WTC11 (cell line): ENCODE data around the gene ELOVL6. TPM values are rescaled to one million over a fixed set of nuclear protein-coding genes. Genes with fewer than 3 reads are reported as not detected.

Source experiments
- ATAC-seq: fragments of 200-7000 bp; cut with Tn5 transposase; 2 replicates; pipeline ENCODE4 v1.10.0; 2021; ENCODE audit warnings: mild to moderate bottlenecking, moderate library complexity
- CTCF ChIA-PET: fragments of 300-600 bp; sonication (Branson Sonifier 250); formaldehyde crosslinking; loops from one replicate; lab custom pipeline; 2021; ENCODE audit warnings: antibody characterized with exemption; lab: Charles Lee
- POLR2A ChIA-PET: fragments of 350-600 bp; sonication (Branson Sonifier 250); formaldehyde crosslinking; loops from one replicate; lab custom pipeline; 2021; ENCODE audit warnings: antibody characterized with exemption; lab: Charles Lee
- DNase-seq: peaks from one replicate; pipeline ENCODE4 v3.0.0; 2021; ENCODE audit warnings: low spot score
- H3K27ac Mint-ChIP-seq: 2 replicates; pipeline ENCODE4 v1.8.0; 2021; ENCODE audit warnings: mixed read lengths
- H3K27me3 Mint-ChIP-seq: 2 replicates; pipeline ENCODE4 v1.8.0; 2021; ENCODE audit warnings: low read depth, mild to moderate bottlenecking, moderate library complexity, mixed read lengths
- H3K36me3 Mint-ChIP-seq: 2 replicates; pipeline ENCODE4 v1.8.0; 2021; ENCODE audit warnings: mixed read lengths
- H3K4me1 Mint-ChIP-seq: 2 replicates; pipeline ENCODE4 v1.8.0; 2022; ENCODE audit warnings: mixed read lengths
- H3K4me3 Mint-ChIP-seq: 2 replicates; pipeline ENCODE4 v1.8.0; 2021; ENCODE audit warnings: mild to moderate bottlenecking, moderate library complexity, mixed read lengths
- H3K9me3 Mint-ChIP-seq: 2 replicates; pipeline ENCODE4 v1.8.0; 2021; ENCODE audit warnings: mixed read lengths
- ATF2 ChIP-seq: sonication (generic); formaldehyde crosslinking; IDR thresholded peaks from 2 replicates; pipeline ENCODE4 v1.8.1; 2022; ENCODE audit warnings: low read depth, missing genetic modification reagents, borderline replicate concordance
- HMGXB4 ChIP-seq: sonication (generic); formaldehyde crosslinking; IDR thresholded peaks from 2 replicates; pipeline ENCODE4 v1.8.1; 2023; ENCODE audit warnings: mild to moderate bottlenecking, moderate library complexity, missing genetic modification reagents
- IRF2 ChIP-seq: sonication (generic); formaldehyde crosslinking; IDR thresholded peaks from 2 replicates; pipeline ENCODE4 v1.8.0; 2022; ENCODE audit warnings: low read depth, missing genetic modification reagents, borderline replicate concordance
- MAX ChIP-seq: sonication (generic); formaldehyde crosslinking; IDR thresholded peaks from 2 replicates; pipeline ENCODE4 v1.8.0; 2022; ENCODE audit warnings: mild to moderate bottlenecking, missing genetic modification reagents
- MLX ChIP-seq: sonication (generic); formaldehyde crosslinking; IDR thresholded peaks from 2 replicates; pipeline ENCODE4 v1.8.1; 2023; ENCODE audit warnings: mild to moderate bottlenecking, missing genetic modification reagents, moderate library complexity
- NR1H2 ChIP-seq: sonication (generic); formaldehyde crosslinking; IDR thresholded peaks from 2 replicates; pipeline ENCODE4 v1.9.0; 2021; ENCODE audit warnings: mild to moderate bottlenecking, moderate library complexity, missing genetic modification reagents
- OVOL2 ChIP-seq: fragments of 250-450 bp; sonication (Bioruptor Pico); IDR thresholded peaks from 2 replicates; pipeline ENCODE4 v1.9.0; 2021; ENCODE audit warnings: mild to moderate bottlenecking, borderline replicate concordance
- PRRX2 ChIP-seq: fragments of 250-450 bp; sonication (Bioruptor Pico); IDR thresholded peaks from 2 replicates; pipeline ENCODE4 v1.8.0; 2021; ENCODE audit warnings: mild to moderate bottlenecking
- SMAD4 ChIP-seq: sonication (generic); formaldehyde crosslinking; IDR thresholded peaks from 2 replicates; pipeline ENCODE4 v1.8.0; 2022; ENCODE audit warnings: mild to moderate bottlenecking, missing genetic modification reagents
- USF1 ChIP-seq: sonication (generic); formaldehyde crosslinking; IDR thresholded peaks from 2 replicates; pipeline ENCODE4 v1.8.0; 2022; ENCODE audit warnings: mild to moderate bottlenecking, missing genetic modification reagents
- ZNF121 ChIP-seq: sonication (generic); formaldehyde crosslinking; IDR thresholded peaks from 2 replicates; pipeline ENCODE4 v1.8.0; 2023; ENCODE audit warnings: missing genetic modification reagents
- ZNF138 ChIP-seq: sonication (generic); formaldehyde crosslinking; conservative IDR thresholded peaks from 2 replicates; pipeline ENCODE4 v1.8.1; 2022; ENCODE audit warnings: mild to moderate bottlenecking, moderate library complexity, missing genetic modification reagents
- ZNF219 ChIP-seq: sonication (generic); formaldehyde crosslinking; IDR thresholded peaks from 2 replicates; pipeline ENCODE4 v1.8.0; 2023; ENCODE audit warnings: missing genetic modification reagents, mild to moderate bottlenecking, borderline replicate concordance
- ZNF416 ChIP-seq: fragments of 250-450 bp; sonication (Bioruptor Pico); IDR thresholded peaks from 2 replicates; pipeline ENCODE4 v1.9.0; 2021; ENCODE audit warnings: mild to moderate bottlenecking, inconsistent platforms
- ZNF423 ChIP-seq: fragments of 250-450 bp; sonication (Bioruptor Pico); IDR thresholded peaks from 2 replicates; pipeline ENCODE4 v2.1.2; 2022; ENCODE audit warnings: mild to moderate bottlenecking, moderate library complexity
- ZNF671 ChIP-seq: fragments of 250-450 bp; sonication (Bioruptor Pico); IDR thresholded peaks from 2 replicates; pipeline ENCODE4 v1.8.0; 2021; ENCODE audit warnings: mild to moderate bottlenecking
- total RNA-seq: library from RNA; stranded (reverse); gene quantifications from 3 replicates; pipeline ENCODE4 v1.2.3, GENCODE V29; 2021
- TF ChIP-seq, protein P1 (sequence below): sonication (generic); formaldehyde crosslinking; IDR thresholded peaks from 2 replicates; pipeline ENCODE4 v1.8.1; 2022; ENCODE audit warnings: missing genetic modification reagents, borderline replicate concordance
- TF ChIP-seq, protein P2 (sequence below): fragments of 250-450 bp; sonication (Bioruptor Pico); IDR thresholded peaks from 2 replicates; pipeline ENCODE4 v1.9.0; 2021; ENCODE audit warnings: mild to moderate bottlenecking, borderline replicate concordance
- TF ChIP-seq, protein P3 (sequence below): fragments of 250-450 bp; sonication (Bioruptor Pico); IDR thresholded peaks from 2 replicates; pipeline ENCODE4 v1.9.0; 2021; ENCODE audit warnings: mild to moderate bottlenecking

Gene ELOVL6
- total RNA-seq, 1 experiment from 2014 or later: 87.4 TPM

DNA sequence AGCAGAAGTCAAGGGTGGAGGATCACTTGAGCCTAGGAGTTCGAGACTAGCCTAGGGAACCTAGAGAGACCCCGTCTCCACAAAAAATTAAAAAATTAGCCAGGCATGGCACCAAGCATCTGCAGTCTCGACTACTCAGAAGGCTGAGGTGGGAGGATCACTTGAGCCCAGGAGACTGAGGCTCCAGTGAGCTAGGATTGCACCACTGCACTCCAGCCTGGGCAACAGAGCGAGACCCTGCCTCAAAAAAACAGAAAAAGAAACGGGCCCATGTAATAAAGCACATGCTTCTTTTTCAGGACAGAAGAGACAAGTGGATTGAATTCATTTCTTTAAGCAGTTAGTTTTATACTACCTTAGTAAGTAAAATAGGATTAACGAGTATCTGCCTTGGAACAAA, 42.0 kb downstream of the ELOVL6 start:
- Mint-ChIP-seq H3K9me3 (no peaks in the 10 kb centered on the region), H3K27ac (0 out of 2 replicates have a peak overlapping the region, but pooled peaks have one; percentile 26), H3K4me1 (no peaks in the 10 kb centered on the region), H3K4me3 (no peak overlapping the region), H3K36me3 (no peaks in the 10 kb centered on the region), H3K27me3 (no peaks in the 10 kb centered on the region)
- CTCF ChIA-PET: no interaction called here
- POLR2A ChIA-PET: no interaction called here
- DNase-seq: no peak
- TF ChIP-seq ZNF121 (peak; percentile 70; the same call in 1 of the 2 replicates), ZNF423 (no peak), MAX (CRISPR knock-in tag) (no peak)
- TF ChIP-seq, protein P1, sequence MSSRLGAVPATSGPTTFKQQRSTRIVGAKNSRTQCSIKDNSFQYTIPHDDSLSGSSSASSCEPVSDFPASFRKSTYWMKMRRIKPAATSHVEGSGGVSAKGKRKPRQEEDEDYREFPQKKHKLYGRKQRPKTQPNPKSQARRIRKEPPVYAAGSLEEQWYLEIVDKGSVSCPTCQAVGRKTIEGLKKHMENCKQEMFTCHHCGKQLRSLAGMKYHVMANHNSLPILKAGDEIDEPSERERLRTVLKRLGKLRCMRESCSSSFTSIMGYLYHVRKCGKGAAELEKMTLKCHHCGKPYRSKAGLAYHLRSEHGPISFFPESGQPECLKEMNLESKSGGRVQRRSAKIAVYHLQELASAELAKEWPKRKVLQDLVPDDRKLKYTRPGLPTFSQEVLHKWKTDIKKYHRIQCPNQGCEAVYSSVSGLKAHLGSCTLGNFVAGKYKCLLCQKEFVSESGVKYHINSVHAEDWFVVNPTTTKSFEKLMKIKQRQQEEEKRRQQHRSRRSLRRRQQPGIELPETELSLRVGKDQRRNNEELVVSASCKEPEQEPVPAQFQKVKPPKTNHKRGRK (CRISPR knock-in tag): no peak
- no peak for ATAC-seq

- Mint-ChIP-seq H3K4me1 (no peaks in the 10 kb centered on the region), H3K27me3 (no peaks in the 10 kb centered on the region), H3K27ac (no peak overlapping the region), H3K9me3 (no peaks in the 10 kb centered on the region), H3K36me3 (no peaks in the 10 kb centered on the region), H3K4me3 (no peak overlapping the region)
- ChIA-PET CTCF (interaction anchor here (0.9 kb wide), 1 partner anchor 106 kb away, joined by 5 read pairs; no protein-coding TSS in a partner anchor), POLR2A (no interaction called here)
- no peak for ATAC-seq
- TF ChIP-seq HMGXB4 (CRISPR knock-in tag) (no peak), IRF2 (CRISPR knock-in tag) (no peak), ZNF671 (CRISPR knock-in tag) (no peak), ZNF416 (CRISPR knock-in tag) (no peak), SMAD4 (CRISPR knock-in tag) (no peak), PRRX2 (CRISPR knock-in tag) (no peak), ATF2 (CRISPR knock-in tag) (no peak), ZNF138 (CRISPR knock-in tag) (no peak), NR1H2 (CRISPR knock-in tag) (no peak), MLX (CRISPR knock-in tag) (no peak), ZNF219 (no peak), USF1 (CRISPR knock-in tag) (no peak), OVOL2 (CRISPR knock-in tag) (no peak)
- TF ChIP-seq, protein P2, sequence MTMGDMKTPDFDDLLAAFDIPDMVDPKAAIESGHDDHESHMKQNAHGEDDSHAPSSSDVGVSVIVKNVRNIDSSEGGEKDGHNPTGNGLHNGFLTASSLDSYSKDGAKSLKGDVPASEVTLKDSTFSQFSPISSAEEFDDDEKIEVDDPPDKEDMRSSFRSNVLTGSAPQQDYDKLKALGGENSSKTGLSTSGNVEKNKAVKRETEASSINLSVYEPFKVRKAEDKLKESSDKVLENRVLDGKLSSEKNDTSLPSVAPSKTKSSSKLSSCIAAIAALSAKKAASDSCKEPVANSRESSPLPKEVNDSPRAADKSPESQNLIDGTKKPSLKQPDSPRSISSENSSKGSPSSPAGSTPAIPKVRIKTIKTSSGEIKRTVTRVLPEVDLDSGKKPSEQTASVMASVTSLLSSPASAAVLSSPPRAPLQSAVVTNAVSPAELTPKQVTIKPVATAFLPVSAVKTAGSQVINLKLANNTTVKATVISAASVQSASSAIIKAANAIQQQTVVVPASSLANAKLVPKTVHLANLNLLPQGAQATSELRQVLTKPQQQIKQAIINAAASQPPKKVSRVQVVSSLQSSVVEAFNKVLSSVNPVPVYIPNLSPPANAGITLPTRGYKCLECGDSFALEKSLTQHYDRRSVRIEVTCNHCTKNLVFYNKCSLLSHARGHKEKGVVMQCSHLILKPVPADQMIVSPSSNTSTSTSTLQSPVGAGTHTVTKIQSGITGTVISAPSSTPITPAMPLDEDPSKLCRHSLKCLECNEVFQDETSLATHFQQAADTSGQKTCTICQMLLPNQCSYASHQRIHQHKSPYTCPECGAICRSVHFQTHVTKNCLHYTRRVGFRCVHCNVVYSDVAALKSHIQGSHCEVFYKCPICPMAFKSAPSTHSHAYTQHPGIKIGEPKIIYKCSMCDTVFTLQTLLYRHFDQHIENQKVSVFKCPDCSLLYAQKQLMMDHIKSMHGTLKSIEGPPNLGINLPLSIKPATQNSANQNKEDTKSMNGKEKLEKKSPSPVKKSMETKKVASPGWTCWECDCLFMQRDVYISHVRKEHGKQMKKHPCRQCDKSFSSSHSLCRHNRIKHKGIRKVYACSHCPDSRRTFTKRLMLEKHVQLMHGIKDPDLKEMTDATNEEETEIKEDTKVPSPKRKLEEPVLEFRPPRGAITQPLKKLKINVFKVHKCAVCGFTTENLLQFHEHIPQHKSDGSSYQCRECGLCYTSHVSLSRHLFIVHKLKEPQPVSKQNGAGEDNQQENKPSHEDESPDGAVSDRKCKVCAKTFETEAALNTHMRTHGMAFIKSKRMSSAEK (CRISPR knock-in tag): no peak
- TF ChIP-seq, protein P3, sequence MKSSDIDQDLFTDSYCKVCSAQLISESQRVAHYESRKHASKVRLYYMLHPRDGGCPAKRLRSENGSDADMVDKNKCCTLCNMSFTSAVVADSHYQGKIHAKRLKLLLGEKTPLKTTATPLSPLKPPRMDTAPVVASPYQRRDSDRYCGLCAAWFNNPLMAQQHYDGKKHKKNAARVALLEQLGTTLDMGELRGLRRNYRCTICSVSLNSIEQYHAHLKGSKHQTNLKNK (CRISPR knock-in tag): no peak
- DNase-seq: no peak
These were observed 42.8 kb downstream of the ELOVL6 start for GRCh38 chr4:110155654-110156053.
